ENCODE results near the gene CRYL1.

- TF ChIP-seq, protein P1, sequence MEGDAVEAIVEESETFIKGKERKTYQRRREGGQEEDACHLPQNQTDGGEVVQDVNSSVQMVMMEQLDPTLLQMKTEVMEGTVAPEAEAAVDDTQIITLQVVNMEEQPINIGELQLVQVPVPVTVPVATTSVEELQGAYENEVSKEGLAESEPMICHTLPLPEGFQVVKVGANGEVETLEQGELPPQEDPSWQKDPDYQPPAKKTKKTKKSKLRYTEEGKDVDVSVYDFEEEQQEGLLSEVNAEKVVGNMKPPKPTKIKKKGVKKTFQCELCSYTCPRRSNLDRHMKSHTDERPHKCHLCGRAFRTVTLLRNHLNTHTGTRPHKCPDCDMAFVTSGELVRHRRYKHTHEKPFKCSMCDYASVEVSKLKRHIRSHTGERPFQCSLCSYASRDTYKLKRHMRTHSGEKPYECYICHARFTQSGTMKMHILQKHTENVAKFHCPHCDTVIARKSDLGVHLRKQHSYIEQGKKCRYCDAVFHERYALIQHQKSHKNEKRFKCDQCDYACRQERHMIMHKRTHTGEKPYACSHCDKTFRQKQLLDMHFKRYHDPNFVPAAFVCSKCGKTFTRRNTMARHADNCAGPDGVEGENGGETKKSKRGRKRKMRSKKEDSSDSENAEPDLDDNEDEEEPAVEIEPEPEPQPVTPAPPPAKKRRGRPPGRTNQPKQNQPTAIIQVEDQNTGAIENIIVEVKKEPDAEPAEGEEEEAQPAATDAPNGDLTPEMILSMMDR (conservative IDR thresholded peaks at IDR 0.05; ENCODE audit: low read depth, low read length), result no peak
- TF ChIP-seq EZH2 (IDR thresholded peaks at IDR 0.05; ENCODE audit: borderline replicate concordance, low read depth, low read length, poor library complexity, severe bottlenecking), result no peak
These were observed 165.6 kb downstream of the CRYL1 start for GRCh38 chr13:20360041-20360491.

Measured in A673 (cell line).